Measurements from ENCODE around the gene CIB4.

CIB4 gene

DNA sequence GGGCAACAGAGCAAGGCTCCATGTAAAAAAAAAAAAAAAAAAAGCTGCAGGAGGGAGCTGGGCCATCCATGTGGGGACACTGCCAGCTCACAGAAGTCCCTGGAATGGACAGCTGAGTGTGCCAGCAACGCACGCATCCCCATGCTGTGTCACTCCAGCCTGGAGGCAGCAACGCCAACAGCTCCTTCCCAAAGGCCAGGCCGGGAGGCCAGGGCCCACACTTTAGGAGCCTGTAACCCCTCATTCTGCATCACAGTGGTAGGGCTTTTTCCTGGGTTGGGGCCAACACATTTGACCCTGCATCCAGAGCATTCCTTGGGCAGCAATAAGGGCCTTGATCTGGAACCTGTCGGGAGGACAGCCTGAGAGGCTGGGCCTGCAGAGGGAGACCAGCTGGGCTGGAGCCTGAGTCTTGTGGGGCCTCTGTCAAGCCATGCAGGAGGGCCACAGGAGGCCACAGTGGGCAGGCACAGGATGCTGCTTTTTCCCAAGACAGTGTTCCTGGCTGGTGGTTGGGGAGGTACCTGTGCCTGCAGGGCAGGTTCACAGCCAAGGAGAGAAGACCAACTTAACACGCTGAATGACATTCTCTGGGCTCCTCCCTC lies 34.6 kb upstream of the CIB4 start:
- Histone ChIP-seq H3K27ac (ENCODE audit: low read length) (no peak overlapping the region), H3K4me1 (ENCODE audit: control insufficient read depth, insufficient read depth, low read length) (peaks cover 4% of the 10 kb centered on the region), H3K4me3 (ENCODE audit: low read length in 2 of 2) (no peak overlapping the region), H3K27me3 (ENCODE audit: control insufficient read depth in 1 of 2, insufficient read depth in 2 of 2, low read length in 2 of 2) (peaks cover 0 to 2% of the 10 kb centered on the region in 2 donors), H3K9ac (ENCODE audit: low read length in 2 of 2) (no peak overlapping the region), H3K9me3 (ENCODE audit: control insufficient read depth in 2 of 2, low read length in 2 of 2) (peaks cover 0 to 4% of the 10 kb centered on the region in 2 donors), H3K36me3 (ENCODE audit: control insufficient read depth in 2 of 2, insufficient read depth in 2 of 2, low read length in 2 of 2) (no peaks in the 10 kb centered on the region)

DNA sequence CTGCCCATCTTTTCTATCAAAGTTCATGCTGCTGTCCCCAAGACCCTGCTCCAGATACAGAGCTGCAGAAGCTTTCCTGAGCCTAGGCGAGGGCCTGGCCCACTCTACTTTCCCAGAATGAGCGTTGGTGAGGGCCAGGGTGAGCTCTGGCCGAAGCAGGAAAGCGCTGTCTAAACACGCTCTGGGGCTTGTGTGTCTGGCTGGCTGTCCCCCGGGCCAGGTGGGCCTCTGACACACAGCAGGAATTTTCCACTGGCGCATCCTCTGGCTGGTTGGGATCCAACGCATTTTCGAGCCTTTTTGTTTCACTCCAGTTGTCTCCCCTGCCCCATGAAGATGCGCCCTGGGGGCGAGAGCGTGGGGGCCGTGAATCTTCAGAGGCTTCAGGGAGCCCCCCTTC lies 33.6 kb upstream of the CIB4 start:
- Histone ChIP-seq H3K27me3 (ENCODE audit: control insufficient read depth in 1 of 2, insufficient read depth in 2 of 2, low read length in 2 of 2) (peaks cover 2% of the 10 kb centered on the region in 2 donors), H3K36me3 (ENCODE audit: control insufficient read depth in 2 of 2, insufficient read depth in 2 of 2, low read length in 2 of 2) (no peaks in the 10 kb centered on the region)

DNA sequence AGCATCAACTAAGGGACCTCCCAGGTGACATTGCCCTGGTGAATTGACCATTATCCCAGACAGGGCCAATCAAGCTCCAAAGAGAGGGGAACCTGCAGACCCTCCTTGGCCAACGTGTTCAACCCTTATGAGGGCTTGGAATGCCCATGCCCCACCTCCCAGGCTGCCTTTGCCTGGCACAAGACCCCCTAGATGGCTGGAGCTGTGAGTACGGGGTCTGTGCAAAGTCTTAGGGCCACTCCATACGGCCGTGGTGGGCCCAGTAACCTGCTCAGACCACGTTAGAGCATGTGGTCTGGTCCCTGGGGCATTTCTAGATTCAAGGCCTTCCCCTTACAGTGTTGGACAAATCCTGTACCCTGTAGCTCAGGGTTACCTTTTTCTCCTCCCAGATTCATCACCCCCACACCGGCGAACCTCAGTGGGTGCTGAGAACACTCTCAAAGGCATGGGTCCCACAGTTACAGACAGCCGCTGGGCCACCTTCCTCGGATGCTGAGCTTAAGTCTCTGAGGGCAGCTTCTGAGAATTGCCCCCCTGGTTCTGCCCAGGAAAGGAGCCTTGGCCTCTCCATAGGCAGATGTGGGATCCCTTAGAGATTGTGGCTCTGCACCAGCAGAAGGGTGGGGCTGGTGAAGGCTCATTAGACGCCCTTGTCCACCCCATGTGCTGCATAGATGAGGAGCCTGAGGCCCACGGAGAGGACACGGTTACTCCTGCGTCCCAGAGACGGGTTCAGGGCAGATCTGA lies 33.0 kb upstream of the CIB4 start:
- no peak overlapping the region for H3K4me3 ChIP-seq (ENCODE audit: low read length in 2 of 2)
- H3K9ac ChIP-seq (ENCODE audit: low read length in 2 of 2): no peak overlapping the region
- no peak overlapping the region for H3K27ac ChIP-seq (ENCODE audit: low read length)
- peaks cover 0 to 4% of the 10 kb centered on the region in 2 donors for H3K9me3 ChIP-seq (ENCODE audit: control insufficient read depth in 2 of 2, low read length in 2 of 2)
- H3K4me1 ChIP-seq (ENCODE audit: control insufficient read depth, insufficient read depth, low read length): peaks cover 4% of the 10 kb centered on the region
- peaks cover 2% of the 10 kb centered on the region in 2 donors for H3K27me3 ChIP-seq (ENCODE audit: control insufficient read depth in 1 of 2, insufficient read depth in 2 of 2, low read length in 2 of 2)
- H3K36me3 ChIP-seq (ENCODE audit: control insufficient read depth in 2 of 2, insufficient read depth in 2 of 2, low read length in 2 of 2): no peaks in the 10 kb centered on the region

More for the DNA sequence above, 33.6 kb upstream of the CIB4 start:
- Histone ChIP-seq H3K27ac (ENCODE audit: low read length) (no peak overlapping the region), H3K9ac (ENCODE audit: low read length in 2 of 2) (no peak overlapping the region), H3K9me3 (ENCODE audit: control insufficient read depth in 2 of 2, low read length in 2 of 2) (peaks cover 0 to 4% of the 10 kb centered on the region in 2 donors), H3K4me3 (ENCODE audit: low read length in 2 of 2) (no peak overlapping the region), H3K4me1 (ENCODE audit: control insufficient read depth, insufficient read depth, low read length) (peaks cover 4% of the 10 kb centered on the region)

GRCh38 chr2:26672818-26673393 lies 31.7 kb upstream of the CIB4 start:
- H3K9me3 ChIP-seq (ENCODE audit: control insufficient read depth in 2 of 2, low read length in 2 of 2): peaks cover 0 to 4% of the 10 kb centered on the region in 2 donors
- peaks cover 2 to 4% of the 10 kb centered on the region in 2 donors for H3K27me3 ChIP-seq (ENCODE audit: control insufficient read depth in 1 of 2, insufficient read depth in 2 of 2, low read length in 2 of 2)

GRCh38 chr2:26672112-26672817 lies 31.1 kb upstream of the CIB4 start:
- Histone ChIP-seq H3K9ac (ENCODE audit: low read length in 2 of 2) (no peak overlapping the region), H3K27ac (ENCODE audit: low read length) (no peak overlapping the region), H3K4me1 (ENCODE audit: control insufficient read depth, insufficient read depth, low read length) (peaks cover 4% of the 10 kb centered on the region), H3K4me3 (ENCODE audit: low read length in 2 of 2) (no peak overlapping the region), H3K27me3 (ENCODE audit: control insufficient read depth in 1 of 2, insufficient read depth in 2 of 2, low read length in 2 of 2) (peaks cover 2 to 4% of the 10 kb centered on the region in 2 donors), H3K9me3 (ENCODE audit: control insufficient read depth in 2 of 2, low read length in 2 of 2) (no peaks in the 10 kb centered on the region), H3K36me3 (ENCODE audit: control insufficient read depth in 2 of 2, insufficient read depth in 2 of 2, low read length in 2 of 2) (no peaks in the 10 kb centered on the region)

More at GRCh38 chr2:26672818-26673393, 31.7 kb upstream of the CIB4 start:
- H3K27ac ChIP-seq (ENCODE audit: low read length): no peak overlapping the region
- peaks cover 4% of the 10 kb centered on the region for H3K4me1 ChIP-seq (ENCODE audit: control insufficient read depth, insufficient read depth, low read length)
- H3K4me3 ChIP-seq (ENCODE audit: low read length in 2 of 2): no peak overlapping the region
- H3K9ac ChIP-seq (ENCODE audit: low read length in 2 of 2): no peak overlapping the region
- H3K36me3 ChIP-seq (ENCODE audit: control insufficient read depth in 2 of 2, insufficient read depth in 2 of 2, low read length in 2 of 2): no peaks in the 10 kb centered on the region

GRCh38 chr2:26671691-26672090 lies 30.5 kb upstream of the CIB4 start:
- Histone ChIP-seq H3K9me3 (ENCODE audit: control insufficient read depth in 2 of 2, low read length in 2 of 2) (no peaks in the 10 kb centered on the region), H3K27ac (ENCODE audit: low read length) (no peak overlapping the region), H3K27me3 (ENCODE audit: control insufficient read depth in 1 of 2, insufficient read depth in 2 of 2, low read length in 2 of 2) (peaks cover 2 to 4% of the 10 kb centered on the region in 2 donors), H3K4me3 (ENCODE audit: low read length in 2 of 2) (no peak overlapping the region), H3K4me1 (ENCODE audit: control insufficient read depth, insufficient read depth, low read length) (peaks cover 4% of the 10 kb centered on the region), H3K36me3 (ENCODE audit: control insufficient read depth in 2 of 2, insufficient read depth in 2 of 2, low read length in 2 of 2) (no peaks in the 10 kb centered on the region), H3K9ac (ENCODE audit: low read length in 2 of 2) (no peak overlapping the region)

DNA sequence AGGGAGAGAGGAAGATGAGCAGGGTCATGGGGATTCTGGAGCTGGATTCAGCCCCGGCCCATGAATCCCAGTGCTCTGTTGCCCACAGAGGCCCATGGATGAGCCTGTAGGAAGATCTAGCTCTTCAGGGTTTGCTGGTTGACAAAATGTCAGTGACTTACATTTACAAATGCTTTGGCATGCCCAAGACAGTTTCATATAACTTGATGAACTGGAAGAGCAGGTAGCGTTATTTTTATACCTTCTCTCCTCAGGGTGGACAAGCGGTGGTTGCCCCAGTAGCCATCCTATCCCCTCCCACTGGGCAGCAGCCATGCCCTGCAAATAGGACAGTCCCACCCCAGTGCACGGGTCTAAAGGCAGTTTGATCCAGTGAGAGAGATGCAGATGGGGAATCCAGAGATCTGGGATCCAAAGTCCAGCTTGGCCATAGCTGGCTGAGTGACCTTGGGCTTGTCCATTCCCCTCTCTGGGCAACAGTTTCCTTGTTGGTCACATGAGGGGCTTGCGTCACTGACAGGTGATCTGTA lies 29.8 kb upstream of the CIB4 start:
- Histone ChIP-seq H3K27ac (ENCODE audit: low read length) (no peak overlapping the region), H3K4me1 (ENCODE audit: control insufficient read depth, insufficient read depth, low read length) (peaks cover 4% of the 10 kb centered on the region), H3K36me3 (ENCODE audit: control insufficient read depth in 2 of 2, insufficient read depth in 2 of 2, low read length in 2 of 2) (no peaks in the 10 kb centered on the region), H3K4me3 (ENCODE audit: low read length in 2 of 2) (no peak overlapping the region), H3K27me3 (ENCODE audit: control insufficient read depth in 1 of 2, insufficient read depth in 2 of 2, low read length in 2 of 2) (peaks cover 2 to 4% of the 10 kb centered on the region in 2 donors), H3K9ac (ENCODE audit: low read length in 2 of 2) (no peak overlapping the region), H3K9me3 (ENCODE audit: control insufficient read depth in 2 of 2, low read length in 2 of 2) (no peaks in the 10 kb centered on the region)

GRCh38 chr2:26670171-26670570 lies 29.0 kb upstream of the CIB4 start:
- no peak overlapping the region for H3K27ac ChIP-seq (ENCODE audit: low read length)
- H3K4me1 ChIP-seq (ENCODE audit: control insufficient read depth, insufficient read depth, low read length): no peaks in the 10 kb centered on the region
- no peaks in the 10 kb centered on the region for H3K36me3 ChIP-seq (ENCODE audit: control insufficient read depth in 2 of 2, insufficient read depth in 2 of 2, low read length in 2 of 2)
- H3K9ac ChIP-seq (ENCODE audit: low read length in 2 of 2): no peak overlapping the region
- H3K4me3 ChIP-seq (ENCODE audit: low read length in 2 of 2): no peak overlapping the region
- peaks cover 0 to 4% of the 10 kb centered on the region in 2 donors for H3K9me3 ChIP-seq (ENCODE audit: control insufficient read depth in 2 of 2, low read length in 2 of 2)
- peaks cover 2 to 4% of the 10 kb centered on the region in 2 donors for H3K27me3 ChIP-seq (ENCODE audit: control insufficient read depth in 1 of 2, insufficient read depth in 2 of 2, low read length in 2 of 2)

- Histone ChIP-seq H3K27ac (ENCODE audit: low read length) (no peak overlapping the region), H3K9me3 (ENCODE audit: control insufficient read depth in 2 of 2, low read length in 2 of 2) (peaks cover 0 to 4% of the 10 kb centered on the region in 2 donors), H3K36me3 (ENCODE audit: control insufficient read depth in 2 of 2, insufficient read depth in 2 of 2, low read length in 2 of 2) (no peaks in the 10 kb centered on the region), H3K4me3 (ENCODE audit: low read length in 2 of 2) (no peak overlapping the region), H3K9ac (ENCODE audit: low read length in 2 of 2) (no peak overlapping the region), H3K27me3 (ENCODE audit: control insufficient read depth in 1 of 2, insufficient read depth in 2 of 2, low read length in 2 of 2) (peaks cover 2 to 4% of the 10 kb centered on the region in 2 donors), H3K4me1 (ENCODE audit: control insufficient read depth, insufficient read depth, low read length) (no peaks in the 10 kb centered on the region)
These were observed 27.9 kb upstream of the CIB4 start for GRCh38 chr2:26668856-26669750.
